ENCODE data around the gene ELAVL3. TPM values are rescaled to one million over a fixed set of nuclear protein-coding genes. Genes with fewer than 3 reads are reported as not detected.
"Not testable (repeated sequence)": the region's sequence is repeated elsewhere in the genome, so short reads cannot be mapped to it uniquely, and the experiment has no call there.

Gene ELAVL3
- total RNA-seq, 2 donors from 2014 or later: 0.15 to 0.61 TPM

GRCh38 chr19:11468266-11468845 lies 12.5 kb downstream of the ELAVL3 start:
- intact Hi-C loops (cut with DNase I, micrococcal nuclease); ATAC-seq; DNase-seq: not testable (repeated sequence)

- DNase-seq (no peak), ATAC-seq (no peak)
- intact Hi-C loops (cut with DNase I, micrococcal nuclease): no loop called here
Measured at GRCh38 chr19:11465600-11465999, 15.2 kb downstream of the ELAVL3 start.

GRCh38 chr19:11464333-11465265 lies 16.2 kb downstream of the ELAVL3 start:
- intact Hi-C loops (cut with DNase I, micrococcal nuclease): no loop called here
- DNase-seq (no peak), ATAC-seq (no peak)

GRCh38 chr19:11463391-11463790 lies 17.5 kb downstream of the ELAVL3 start:
- DNase-seq: no peak
- no peak for ATAC-seq
- intact Hi-C loops (cut with DNase I, micrococcal nuclease): no loop called here

GRCh38 chr19:11461453-11461852 lies 19.4 kb downstream of the ELAVL3 start:
- ATAC-seq: no peak
- intact Hi-C loops (cut with DNase I, micrococcal nuclease): no loop called here
- DNase-seq: no peak

GRCh38 chr19:11460207-11460606 lies 20.6 kb downstream of the ELAVL3 start:
- intact Hi-C loops (cut with DNase I, micrococcal nuclease): no loop called here
- DNase-seq (no peak), ATAC-seq (no peak)

- intact Hi-C loops (cut with DNase I, micrococcal nuclease); ATAC-seq; DNase-seq: not testable (repeated sequence)
Measured at GRCh38 chr19:11458912-11459311, 21.9 kb downstream of the ELAVL3 start.

GRCh38 chr19:11458236-11458900 lies 22.5 kb downstream of the ELAVL3 start:
- ATAC-seq (no peak), DNase-seq (no peak)
- intact Hi-C loops (cut with DNase I, micrococcal nuclease): no loop called here

- intact Hi-C loops (cut with DNase I, micrococcal nuclease): no loop called here
- ATAC-seq: no peak
- DNase-seq: no peak
Measured at GRCh38 chr19:11457831-11458230, 23.0 kb downstream of the ELAVL3 start.

GRCh38 chr19:11457115-11457514 lies 23.7 kb downstream of the ELAVL3 start:
- intact Hi-C loops (cut with DNase I, micrococcal nuclease): no loop called here
- DNase-seq: no peak
- no peak for ATAC-seq

GRCh38 chr19:11456659-11457058 lies 24.2 kb downstream of the ELAVL3 start:
- ATAC-seq: no peak
- no peak for DNase-seq
- intact Hi-C loops (cut with DNase I, micrococcal nuclease): no loop called here

- DNase-seq; intact Hi-C loops (cut with DNase I, micrococcal nuclease); ATAC-seq: not testable (repeated sequence)
Measured at GRCh38 chr19:11455233-11455554, 25.7 kb downstream of the ELAVL3 start.

- ATAC-seq (no peak), DNase-seq (no peak)
- intact Hi-C loops (cut with DNase I, micrococcal nuclease): no loop called here
Measured at GRCh38 chr19:11453468-11454341, 27.1 kb downstream of the ELAVL3 start.

GRCh38 chr19:11452620-11453310 lies 28.1 kb downstream of the ELAVL3 start:
- intact Hi-C loops (cut with DNase I, micrococcal nuclease): no loop called here
- no peak for DNase-seq
- ATAC-seq: no peak

GRCh38 chr19:11451871-11452619 lies 28.8 kb downstream of the ELAVL3 start:
- intact Hi-C loops (cut with DNase I, micrococcal nuclease): no loop called here
- ATAC-seq (no peak), DNase-seq (no peak)

- no peak for DNase-seq
- no peak for ATAC-seq
- intact Hi-C loops (cut with DNase I, micrococcal nuclease): no loop called here
Measured at GRCh38 chr19:11451327-11451870, 29.4 kb downstream of the ELAVL3 start.

- ATAC-seq: no peak
- no peak for DNase-seq
- intact Hi-C loops (cut with DNase I, micrococcal nuclease): no loop called here
Measured at GRCh38 chr19:11450570-11451326, 30.1 kb downstream of the ELAVL3 start.
